Neural progenitor cell (in vitro differentiated cells): ENCODE measurements around the gene DDHD1. TPM values are rescaled to one million over a fixed set of nuclear protein-coding genes. Genes with fewer than 3 reads are reported as not detected.
"Not testable (repeated sequence)": the region's sequence is repeated elsewhere in the genome, so short reads cannot be mapped to it uniquely, and the experiment has no call there.

Source experiments
- DNase-seq: peaks from one replicate; pipeline ENCODE4 v3.0.0-alpha.2; 2016; ENCODE audit warnings: low spot score
- H2AFZ ChIP-seq: fragments of 200-600 bp; sonication (generic); replicated peaks from 2 replicates; pipeline ENCODE4 v1.6.1; 2016; ENCODE audit warnings: antibody characterized with exemption
- H3F3A ChIP-seq: fragments of 200-600 bp; sonication (generic); 2 replicates; pipeline ENCODE4 v1.6.1; 2016; ENCODE audit warnings: antibody characterized with exemption, low read depth
- H3K27ac ChIP-seq: fragments of 200-600 bp; sonication (generic); 2 replicates; pipeline ENCODE4 v1.5.1; 2016; ENCODE audit warnings: mild to moderate bottlenecking
- H3K27me3 ChIP-seq: fragments of 200-600 bp; sonication (generic); 2 replicates; pipeline ENCODE4 v1.6.1; 2016; ENCODE audit warnings: mild to moderate bottlenecking, moderate library complexity
- H3K36me3 ChIP-seq: fragments of 200-600 bp; sonication (generic); 2 replicates; pipeline ENCODE4 v1.5.1; 2016
- H3K4me1 ChIP-seq: fragments of 200-600 bp; sonication (generic); 2 replicates; pipeline ENCODE4 v1.6.1; 2016; ENCODE audit warnings: mixed run types
- H3K4me2 ChIP-seq: fragments of 200-600 bp; sonication (generic); 2 replicates; pipeline ENCODE4 v1.6.1; 2016
- H3K4me3 ChIP-seq: fragments of 200-600 bp; sonication (generic); 2 replicates; pipeline ENCODE4 v1.5.1; 2016
- H3K79me2 ChIP-seq: fragments of 200-600 bp; sonication (generic); 2 replicates; pipeline ENCODE4 v1.6.1; 2016; ENCODE audit warnings: low read depth
- H3K9ac ChIP-seq: fragments of 200-600 bp; sonication (generic); 2 replicates; pipeline ENCODE4 v1.6.1; 2016
- H3K9me3 ChIP-seq: fragments of 200-600 bp; sonication (generic); 2 replicates; pipeline ENCODE4 v1.5.1; 2016; ENCODE audit warnings: low read depth
- H4K20me1 ChIP-seq: fragments of 200-600 bp; sonication (generic); 2 replicates; pipeline ENCODE4 v1.6.1; 2016; ENCODE audit warnings: low read depth
- H3K27ac Mint-ChIP-seq: 3 replicates; pipeline ENCODE4 v1.8.0; 2021; ENCODE audit warnings: mixed read lengths
- H3K27me3 Mint-ChIP-seq: 2 replicates; pipeline ENCODE4 v1.8.0; 2022; ENCODE audit warnings: low read depth, mild to moderate bottlenecking, inconsistent platforms, moderate library complexity, mixed read lengths; ENCODE audit not compliant: insufficient read depth
- H3K36me3 Mint-ChIP-seq: 3 replicates; pipeline ENCODE4 v1.8.0; 2021; ENCODE audit warnings: mixed read lengths
- H3K4me1 Mint-ChIP-seq: 3 replicates; pipeline ENCODE4 v1.8.0; 2021; ENCODE audit warnings: mixed read lengths
- H3K4me3 Mint-ChIP-seq: 3 replicates; pipeline ENCODE4 v1.8.0; 2021; ENCODE audit warnings: mild to moderate bottlenecking, moderate library complexity, mixed read lengths
- H3K9me3 Mint-ChIP-seq: 3 replicates; pipeline ENCODE4 v1.8.0; 2020; ENCODE audit warnings: mixed read lengths
- EZH2 ChIP-seq: fragments of 200-600 bp; sonication (generic); IDR thresholded peaks from 2 replicates; pipeline ENCODE4 v1.6.1; 2017; ENCODE audit warnings: antibody characterized with exemption, mild to moderate bottlenecking, moderate library complexity
- EZH2phosphoT487 ChIP-seq: fragments of 200-600 bp; sonication (generic); IDR thresholded peaks from 2 replicates; pipeline ENCODE4 v1.6.1; 2017; ENCODE audit warnings: antibody characterized with exemption
- total RNA-seq: library from RNA; depleted of rRNA; stranded (reverse); fragments of >200 nt; gene quantifications from 2 replicates; pipeline ENCODE4 v1.2.3, GENCODE V29; 2015; ENCODE audit warnings: low replicate concordance
- TF ChIP-seq, protein P1 (sequence below): fragments of 200-600 bp; sonication (generic); IDR thresholded peaks from 2 replicates; pipeline ENCODE4 v1.5.1; 2017; ENCODE audit warnings: antibody characterized with exemption, mild to moderate bottlenecking

Gene DDHD1
- total RNA-seq, 1 donor from 2014 or later, result 30.2 TPM

DNA sequence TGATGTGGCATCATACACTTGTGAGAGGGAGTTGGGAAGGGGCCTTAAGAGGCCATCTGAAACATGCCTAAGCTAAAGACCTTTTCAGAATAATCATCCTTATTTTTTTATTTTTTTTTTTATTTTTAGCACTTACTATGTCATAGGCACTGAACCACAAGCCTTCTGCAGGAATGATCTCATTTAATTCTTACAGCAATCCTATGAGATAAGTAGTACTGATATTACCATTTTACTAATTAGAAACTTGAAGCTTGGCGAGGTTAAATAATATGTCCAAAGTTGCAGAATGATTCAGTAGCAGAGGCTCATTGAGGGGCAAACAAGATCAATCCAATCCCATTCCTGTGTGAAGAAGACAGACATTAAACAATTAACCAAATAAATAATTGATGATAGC is 33.4 kb upstream of the DDHD1 start:
- Histone ChIP-seq H3F3A (no peaks in the 10 kb centered on the region), H4K20me1 (no peaks in the 10 kb centered on the region), H3K27ac (no peak overlapping the region), H3K9me3 (no peaks in the 10 kb centered on the region), H3K27me3 (no peaks in the 10 kb centered on the region), H2AFZ (no peak overlapping the region), H3K4me1 (no peaks in the 10 kb centered on the region), H3K36me3 (no peaks in the 10 kb centered on the region), H3K4me3 (no peak overlapping the region), H3K79me2 (no peaks in the 10 kb centered on the region), H3K9ac (no peak overlapping the region), H3K4me2 (no peak overlapping the region)
- DNase-seq, result no peak
- Mint-ChIP-seq H3K9me3 (no peaks in the 10 kb centered on the region), H3K4me3 (no peak overlapping the region), H3K27me3 (peaks cover 2% of the 10 kb centered on the region), H3K27ac (no peak overlapping the region), H3K36me3 (no peaks in the 10 kb centered on the region), H3K4me1 (peaks cover 7% of the 10 kb centered on the region)
- TF ChIP-seq EZH2 (no peak), EZH2phosphoT487 (no peak)
- TF ChIP-seq, protein P1, sequence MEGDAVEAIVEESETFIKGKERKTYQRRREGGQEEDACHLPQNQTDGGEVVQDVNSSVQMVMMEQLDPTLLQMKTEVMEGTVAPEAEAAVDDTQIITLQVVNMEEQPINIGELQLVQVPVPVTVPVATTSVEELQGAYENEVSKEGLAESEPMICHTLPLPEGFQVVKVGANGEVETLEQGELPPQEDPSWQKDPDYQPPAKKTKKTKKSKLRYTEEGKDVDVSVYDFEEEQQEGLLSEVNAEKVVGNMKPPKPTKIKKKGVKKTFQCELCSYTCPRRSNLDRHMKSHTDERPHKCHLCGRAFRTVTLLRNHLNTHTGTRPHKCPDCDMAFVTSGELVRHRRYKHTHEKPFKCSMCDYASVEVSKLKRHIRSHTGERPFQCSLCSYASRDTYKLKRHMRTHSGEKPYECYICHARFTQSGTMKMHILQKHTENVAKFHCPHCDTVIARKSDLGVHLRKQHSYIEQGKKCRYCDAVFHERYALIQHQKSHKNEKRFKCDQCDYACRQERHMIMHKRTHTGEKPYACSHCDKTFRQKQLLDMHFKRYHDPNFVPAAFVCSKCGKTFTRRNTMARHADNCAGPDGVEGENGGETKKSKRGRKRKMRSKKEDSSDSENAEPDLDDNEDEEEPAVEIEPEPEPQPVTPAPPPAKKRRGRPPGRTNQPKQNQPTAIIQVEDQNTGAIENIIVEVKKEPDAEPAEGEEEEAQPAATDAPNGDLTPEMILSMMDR, result no peak

DNA sequence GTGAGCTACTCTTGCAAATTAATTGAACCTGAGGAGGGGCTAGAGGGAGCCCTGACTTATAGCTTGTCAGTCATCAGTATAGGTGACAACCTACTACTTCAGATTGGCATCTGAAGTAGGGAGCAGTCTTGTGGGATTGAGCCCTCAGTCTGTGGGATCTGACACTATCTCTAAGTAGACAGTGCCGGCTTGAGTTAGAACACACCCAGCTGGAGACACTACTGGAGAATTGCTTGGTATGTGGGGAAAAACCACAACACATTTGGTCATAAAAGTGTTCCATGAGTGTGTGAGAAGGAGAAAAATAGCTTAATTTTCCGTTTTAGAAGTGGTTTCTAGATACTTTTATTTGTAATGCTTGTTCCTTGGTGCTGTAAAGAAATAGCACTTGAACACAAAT is 30.5 kb upstream of the DDHD1 start:
- TF ChIP-seq EZH2phosphoT487, result no peak
- TF ChIP-seq, protein P1, result no peak
- no peak for TF ChIP-seq EZH2
- Histone ChIP-seq H2AFZ (no peak overlapping the region), H3K79me2 (no peaks in the 10 kb centered on the region), H3K9me3 (no peaks in the 10 kb centered on the region), H3K27me3 (no peaks in the 10 kb centered on the region), H3K4me3 (no peak overlapping the region), H3K27ac (no peak overlapping the region), H4K20me1 (no peaks in the 10 kb centered on the region), H3F3A (peaks cover 19% of the 10 kb centered on the region), H3K4me2 (no peak overlapping the region), H3K36me3 (no peaks in the 10 kb centered on the region), H3K4me1 (peaks cover 18% of the 10 kb centered on the region), H3K9ac (no peak overlapping the region)
- no peak overlapping the region for H3K27ac Mint-ChIP-seq
- H3K4me3 Mint-ChIP-seq, result no peak overlapping the region
- DNase-seq, result no peak
- H3K4me1 Mint-ChIP-seq, result peaks cover 7% of the 10 kb centered on the region
- no peaks in the 10 kb centered on the region for H3K9me3 Mint-ChIP-seq
- H3K36me3 Mint-ChIP-seq, result no peaks in the 10 kb centered on the region
- peaks cover 2% of the 10 kb centered on the region for H3K27me3 Mint-ChIP-seq

DNA sequence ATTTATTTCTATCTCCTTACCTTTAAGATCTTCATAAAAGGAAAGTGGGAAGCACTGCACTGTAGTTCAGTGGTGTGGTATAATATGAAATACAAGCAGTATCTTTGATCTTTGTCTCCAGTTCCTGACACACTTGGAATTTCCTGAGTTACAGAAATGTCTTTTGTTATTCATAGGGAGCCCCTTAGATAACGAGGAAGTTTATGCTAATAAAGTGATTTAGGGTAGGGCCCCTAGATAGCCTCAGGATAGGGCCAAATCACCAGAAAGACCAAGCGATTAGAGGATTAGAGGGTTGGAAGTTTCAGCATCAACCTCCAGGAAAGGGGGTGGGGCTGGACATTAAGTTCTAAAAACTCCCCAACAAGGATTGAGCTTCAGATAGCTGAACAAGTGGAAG is 29.9 kb upstream of the DDHD1 start:
- no peak overlapping the region for H3K4me2 ChIP-seq
- H3K36me3 Mint-ChIP-seq, result no peaks in the 10 kb centered on the region
- peaks cover 7% of the 10 kb centered on the region for H3K4me1 Mint-ChIP-seq
- H3K4me3 ChIP-seq, result no peak overlapping the region
- no peak overlapping the region for H3K9ac ChIP-seq
- peaks cover 19% of the 10 kb centered on the region for H3F3A ChIP-seq
- H3K79me2 ChIP-seq, result no peaks in the 10 kb centered on the region
- H2AFZ ChIP-seq, result no peak overlapping the region
- DNase-seq, result no peak
- peaks cover 18% of the 10 kb centered on the region for H3K4me1 ChIP-seq
- no peaks in the 10 kb centered on the region for H4K20me1 ChIP-seq
- H3K4me3 Mint-ChIP-seq, result no peak overlapping the region
- H3K9me3 ChIP-seq, result no peaks in the 10 kb centered on the region
- H3K27me3 ChIP-seq, result no peaks in the 10 kb centered on the region
- H3K9me3 Mint-ChIP-seq, result no peaks in the 10 kb centered on the region
- no peak overlapping the region for H3K27ac ChIP-seq
- H3K36me3 ChIP-seq, result no peaks in the 10 kb centered on the region
- TF ChIP-seq EZH2 (no peak), EZH2phosphoT487 (no peak)
- TF ChIP-seq, protein P1, result no peak
- no peak overlapping the region for H3K27ac Mint-ChIP-seq
- H3K27me3 Mint-ChIP-seq, result peaks cover 2% of the 10 kb centered on the region

DNA sequence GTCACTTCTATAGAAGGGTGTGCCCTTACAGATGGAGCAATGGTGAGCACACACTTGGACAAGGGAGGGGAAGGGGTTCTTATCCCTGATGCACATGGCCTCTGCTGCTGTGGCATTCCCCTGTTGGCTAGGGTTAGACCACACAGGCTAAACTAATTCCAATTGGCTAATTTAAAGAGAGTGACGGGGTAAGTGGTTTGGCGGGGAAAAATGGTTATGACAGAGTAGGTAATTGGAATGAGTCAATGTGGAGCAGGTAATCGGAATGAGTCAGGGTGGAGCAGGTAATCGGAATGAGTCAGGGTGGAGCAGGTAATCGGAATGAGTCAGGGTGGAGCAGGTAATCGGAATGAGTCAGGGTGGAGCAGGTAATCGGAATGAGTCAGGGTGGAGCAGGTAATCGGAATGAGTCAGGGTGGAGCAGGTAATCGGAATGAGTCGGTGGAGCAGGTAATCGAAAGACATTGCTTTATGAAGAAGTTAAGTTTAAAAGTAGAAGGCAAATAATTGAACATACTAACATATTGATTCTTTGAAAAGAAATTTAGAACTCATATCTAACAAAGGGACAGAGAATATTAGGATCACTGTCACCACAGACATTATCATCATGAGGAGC is 28.4 kb upstream of the DDHD1 start:
- H3K27ac Mint-ChIP-seq, H3K4me1 Mint-ChIP-seq, H3K4me3 ChIP-seq: not testable (repeated sequence)

More for the DNA sequence above, 28.4 kb upstream of the DDHD1 start:
- not testable (repeated sequence) for H3K9me3 ChIP-seq, H3K36me3 Mint-ChIP-seq, H3K9ac ChIP-seq, H3K4me3 Mint-ChIP-seq, H3K9me3 Mint-ChIP-seq, H4K20me1 ChIP-seq, DNase-seq, H3K27me3 ChIP-seq, H3K4me2 ChIP-seq, H3K79me2 ChIP-seq, H3K27me3 Mint-ChIP-seq, H2AFZ ChIP-seq, H3K36me3 ChIP-seq, H3K27ac ChIP-seq
- Histone ChIP-seq H3K4me1 (peaks cover 30% of the 10 kb centered on the region), H3F3A (peaks cover 19% of the 10 kb centered on the region)
